GM18526 (cell line): ENCODE results near the gene SRSF10.

ENCODE experiments used
- POLR2A ChIP-seq: IDR thresholded peaks from 3 replicates; pipeline ENCODE4 v1.6.1; 2011; ENCODE audit not compliant: insufficient read length; ENCODE audit errors: extremely low read depth

SRSF10 gene

GRCh38 chr1:23930270-23930669, 49.9 kb downstream of the SRSF10 start:
- no peak for TF ChIP-seq POLR2A

GRCh38 chr1:23928789-23929188, 51.3 kb downstream of the SRSF10 start:
- no peak for TF ChIP-seq POLR2A

- no peak for TF ChIP-seq POLR2A
Observed at GRCh38 chr1:23927097-23927496, 53.0 kb downstream of the SRSF10 start.

- no peak for TF ChIP-seq POLR2A
Observed at GRCh38 chr1:23925279-23925678, 54.8 kb downstream of the SRSF10 start.

- no peak for TF ChIP-seq POLR2A
Observed at GRCh38 chr1:23924601-23925000, 55.5 kb downstream of the SRSF10 start.

GRCh38 chr1:23923592-23924499, 56.3 kb downstream of the SRSF10 start:
- TF ChIP-seq POLR2A: no peak

GRCh38 chr1:23922321-23922943, 57.7 kb downstream of the SRSF10 start:
- TF ChIP-seq POLR2A: no peak

GRCh38 chr1:23916209-23917131, 63.7 kb downstream of the SRSF10 start:
- no peak for TF ChIP-seq POLR2A

GRCh38 chr1:23915466-23915865, 64.7 kb downstream of the SRSF10 start:
- TF ChIP-seq POLR2A: no peak

- no peak for TF ChIP-seq POLR2A
Observed at GRCh38 chr1:23914921-23915320, 65.2 kb downstream of the SRSF10 start.
